ENCODE measurements around the gene CDC27. TPM values are rescaled to one million over a fixed set of nuclear protein-coding genes. Genes with fewer than 3 reads are reported as not detected.
"Not testable (repeated sequence)": the region's sequence is repeated elsewhere in the genome, so short reads cannot be mapped to it uniquely, and the experiment has no call there.

CDC27 gene
- total and polyA plus RNA-seq, 2 of the 4 experiments (the other 2 are of a cell fraction) = 47.7 to 190 TPM

DNA sequence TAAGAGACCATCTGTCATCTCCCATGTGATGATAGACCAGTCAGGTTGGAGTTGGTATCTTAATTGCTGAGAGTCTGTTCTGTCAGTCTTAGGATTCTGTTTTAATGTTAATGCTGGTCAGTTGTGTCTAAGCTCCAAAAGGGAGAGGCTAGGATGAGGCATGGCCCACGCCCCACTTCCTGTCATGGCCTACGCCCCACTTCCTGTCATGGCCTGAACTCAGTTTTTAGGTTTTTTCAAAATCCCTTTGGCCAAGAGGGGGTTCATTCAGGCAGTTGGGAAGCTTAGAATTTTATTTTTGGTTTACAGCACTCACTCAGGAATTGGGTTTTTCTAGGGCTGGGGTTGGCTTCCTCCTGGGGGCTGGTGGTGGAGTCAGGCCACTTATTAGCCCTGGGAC lies 117.9 kb downstream of the CDC27 start:
- H3K23ac ChIP-seq (ENCODE audit: low read depth, low read length); H3K4me1 ChIP-seq (ENCODE audit: control insufficient read depth, insufficient read depth, low read length); POLR2A ChIA-PET (ENCODE audit: unreplicated experiment); in situ Hi-C loops (cut with MboI; ENCODE audit: low sequenced_read_pairs); H3K27me3 ChIP-seq (ENCODE audit: control insufficient read depth, insufficient read depth, low read length); H3K18ac ChIP-seq (ENCODE audit: low read depth, low read length); H4K91ac ChIP-seq (ENCODE audit: insufficient read depth, low read depth, low read length); H3K14ac ChIP-seq (replicated peaks; ENCODE audit: low read depth, low read length); H3K4ac ChIP-seq (ENCODE audit: low read depth, low read length); H4K8ac ChIP-seq (ENCODE audit: low read depth in 2 of 2, low read length in 2 of 2); ATAC-seq (ENCODE audit: low read depth); H3K27ac ChIP-seq (ENCODE audit: insufficient read depth, low read length); H2BK15ac ChIP-seq (ENCODE audit: low read depth, low read length); dilution Hi-C loops (cut with HindIII; ENCODE audit: low sequenced_read_pairs, unreplicated experiment); H2BK120ac ChIP-seq (ENCODE audit: low read depth, low read length); H4K20me1 ChIP-seq (ENCODE audit: insufficient read depth, low read length); H3K4me3 ChIP-seq (ENCODE audit: insufficient read depth, low read depth, low read length); intact Hi-C loops (cut with micrococcal nuclease); H3K9me3 ChIP-seq (ENCODE audit: control insufficient read depth, insufficient read depth, low read length); H3K56ac ChIP-seq (ENCODE audit: extremely low read depth, insufficient read depth, low read length); H3K36me3 ChIP-seq (ENCODE audit: control insufficient read depth, insufficient read depth, low read length); H2BK20ac ChIP-seq (ENCODE audit: low read depth, low read length); H2AK9ac ChIP-seq (replicated peaks; ENCODE audit: low read depth, low read length, poor library complexity); DNase-seq; H3K4me2 ChIP-seq (ENCODE audit: low read depth, low read length); H4K5ac ChIP-seq (ENCODE audit: low read depth, low read length); H2BK5ac ChIP-seq (ENCODE audit: low read depth, low read length, poor library complexity, severe bottlenecking); H3K9ac ChIP-seq (ENCODE audit: low read depth, low read length); H2AK5ac ChIP-seq (ENCODE audit: low read depth, low read length); H3K9me1 ChIP-seq (ENCODE audit: insufficient read depth, low read length); CTCF ChIA-PET; BruUV-seq (replicated peaks); H2AFZ ChIP-seq (replicated peaks; ENCODE audit: low read length, poor library complexity): not testable (repeated sequence)
- WGBS, 2 experiments (ENCODE audit: extremely low coverage in 2 of 2, insufficient read length in 1 of 2) = 94% methylated on average over 2 of the region's 2 CpGs; no CpG with 5 or more reads in 1 of the 2 experiments
- H3K79me1 ChIP-seq (ENCODE audit: low read depth in 1 of 2, low read length in 2 of 2) = peaks cover 6 to 43% of the 10 kb centered on the region in 2 experiments
